ENCODE measurements around the gene TXNL4A. TPM values are rescaled to one million over a fixed set of nuclear protein-coding genes. Genes with fewer than 3 reads are reported as not detected.

The TXNL4A gene
- total RNA-seq, 3 donors from 2014 or later (not counting 1 experiment from before 2014, with no cell fraction given), result 63.2 to 69.1 (median 66.4) TPM

GRCh38 chr18:79964330-79965118, 23.8 kb downstream of the TXNL4A start, which contains the start of gene HSBP1L1:
Gene HSBP1L1 (plus strand): TSS chr18:79964643. CDS start chr18:79964736, 93 bp downstream.
- peaks cover 10 to 32% of the 10 kb centered on the region in 2 donors for H3K4me1 Mint-ChIP-seq
- ATAC-seq (peak; percentile 74 to 84 (median 82)), DNase-seq (peak; percentile 48 to 82)
- no peaks in the 10 kb centered on the region for H3K27me3 ChIP-seq (ENCODE audit: control insufficient read depth, insufficient read depth, low read length)
- TF ChIP-seq CTCF (IDR thresholded peaks at IDR 0.05), result no peak
- H3K4me1 ChIP-seq (ENCODE audit: control insufficient read depth, insufficient read depth, low read length), result peaks cover 29% of the 10 kb centered on the region
- H3K9me3 Mint-ChIP-seq, result no peaks in the 10 kb centered on the region
- peak within 1 kb of the TSS; percentile 58 to 79 for H3K27ac Mint-ChIP-seq
- no peaks in the 10 kb centered on the region for H3K36me3 Mint-ChIP-seq
- peaks cover 7 to 8% of the 10 kb centered on the region in 2 donors for H3K27me3 Mint-ChIP-seq (ENCODE audit: low read depth in 2 of 2)
- no peaks in the 10 kb centered on the region for H3K36me3 ChIP-seq (ENCODE audit: control insufficient read depth, insufficient read depth, low read length)
- peak within 1 kb of the TSS; percentile 36 for H3K27ac ChIP-seq (ENCODE audit: low read length)
- no peaks in the 10 kb centered on the region for H3K9me3 ChIP-seq (ENCODE audit: control insufficient read depth, insufficient read depth, low read length)
- whole genome bisulfite sequencing (ENCODE audit: insufficient coverage), result 2% methylated on average over 73 of the region's 73 CpGs
- intact Hi-C loops (cut with micrococcal nuclease), result no loop called here
- H3K4me3 Mint-ChIP-seq, result peak within 1 kb of the TSS; percentile 80
- H3K4me3 ChIP-seq (ENCODE audit: low read length), result peak within 1 kb of the TSS; percentile 51

DNA sequence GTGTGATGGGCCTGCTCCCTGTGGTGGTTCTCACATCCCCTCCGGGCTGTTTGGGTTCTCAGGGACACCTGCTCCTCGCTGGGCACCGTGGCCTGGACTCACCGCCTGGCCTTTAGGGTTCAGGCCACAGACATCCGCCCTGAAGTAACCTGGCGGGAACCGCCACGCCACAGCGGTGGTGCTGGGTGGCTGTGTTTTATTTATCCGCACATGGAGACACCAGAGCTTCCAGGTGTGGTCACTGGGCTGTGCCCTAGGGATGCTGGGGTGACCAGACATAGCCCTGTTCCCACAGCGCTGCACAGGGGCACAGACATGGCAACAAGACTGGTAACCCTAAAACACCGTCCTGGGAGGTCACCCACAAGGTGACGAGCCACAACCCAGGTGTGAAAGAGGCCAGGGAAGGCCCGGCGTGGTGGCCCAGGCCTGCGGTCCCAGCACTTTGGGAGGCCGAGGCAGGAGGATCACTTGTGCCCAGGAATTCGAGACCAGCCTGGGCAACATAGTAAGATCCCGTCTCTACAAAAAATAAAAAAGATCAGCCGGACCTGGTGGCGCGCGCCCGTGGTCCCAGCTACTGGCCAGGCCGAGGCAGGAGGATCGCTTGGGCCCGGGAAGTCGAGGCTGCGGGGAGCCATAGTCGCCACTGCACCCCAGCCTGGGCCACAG, 24.6 kb downstream of the TXNL4A start:
- Mint-ChIP-seq H3K4me1 (peaks cover 10 to 32% of the 10 kb centered on the region in 2 donors), H3K4me3 (peak overlapping the region; percentile 80), H3K36me3 (no peaks in the 10 kb centered on the region), H3K27me3 (ENCODE audit: low read depth in 2 of 2) (peaks cover 7 to 8% of the 10 kb centered on the region in 2 donors), H3K9me3 (no peaks in the 10 kb centered on the region), H3K27ac (peak overlapping the region; percentile 58 to 77)
- intact Hi-C loops (cut with micrococcal nuclease), result loop anchor here (1.0 kb wide), 1 partner anchor 12 kb away; the partner anchor contains the start of gene SLC66A2
- Histone ChIP-seq H3K27me3 (ENCODE audit: control insufficient read depth, insufficient read depth, low read length) (no peaks in the 10 kb centered on the region), H3K36me3 (ENCODE audit: control insufficient read depth, insufficient read depth, low read length) (no peaks in the 10 kb centered on the region), H3K27ac (ENCODE audit: low read length) (no peak overlapping the region), H3K9me3 (ENCODE audit: control insufficient read depth, insufficient read depth, low read length) (no peaks in the 10 kb centered on the region), H3K4me1 (ENCODE audit: control insufficient read depth, insufficient read depth, low read length) (peaks cover 29% of the 10 kb centered on the region), H3K4me3 (ENCODE audit: low read length) (peak overlapping the region; percentile 51)
- ATAC-seq (no peak), DNase-seq (no peak)
- WGBS (ENCODE audit: insufficient coverage), result 65% methylated on average over 30 of the region's 30 CpGs
- no peak for TF ChIP-seq CTCF (IDR thresholded peaks at IDR 0.05)

- WGBS (ENCODE audit: insufficient coverage), result 54% methylated on average over 24 of the region's 30 CpGs
- Mint-ChIP-seq H3K9me3 (no peaks in the 10 kb centered on the region), H3K27me3 (ENCODE audit: low read depth in 2 of 2) (peaks cover 7 to 8% of the 10 kb centered on the region in 2 donors), H3K36me3 (no peaks in the 10 kb centered on the region), H3K27ac (peak overlapping the region; percentile 58 to 77), H3K4me3 (peak overlapping the region; percentile 80), H3K4me1 (peaks cover 10 to 32% of the 10 kb centered on the region in 2 donors)
- DNase-seq (peak in 1 of 2 donors; percentile 77), ATAC-seq (peak; percentile 17 to 76 (median 54))
- no peak overlapping the region for H3K4me3 ChIP-seq (ENCODE audit: low read length)
- no peaks in the 10 kb centered on the region for H3K27me3 ChIP-seq (ENCODE audit: control insufficient read depth, insufficient read depth, low read length)
- no peaks in the 10 kb centered on the region for H3K9me3 ChIP-seq (ENCODE audit: control insufficient read depth, insufficient read depth, low read length)
- TF ChIP-seq CTCF (IDR thresholded peaks at IDR 0.05), result peak; percentile 16
- H3K27ac ChIP-seq (ENCODE audit: low read length), result no peak overlapping the region
- intact Hi-C loops (cut with micrococcal nuclease), result loop anchor here (1.0 kb wide), 1 partner anchor 12 kb away; the partner anchor contains the start of gene SLC66A2
- no peaks in the 10 kb centered on the region for H3K36me3 ChIP-seq (ENCODE audit: control insufficient read depth, insufficient read depth, low read length)
- H3K4me1 ChIP-seq (ENCODE audit: control insufficient read depth, insufficient read depth, low read length), result peaks cover 29% of the 10 kb centered on the region
These were observed 25.3 kb downstream of the TXNL4A start for GRCh38 chr18:79962835-79963657.

All from natural killer cell (primary cell).